Stimulated activated CD4-positive, alpha-beta T cell treated with anti-CD3 and anti-CD28 coated beads, Interleukin-12 subunit alpha, Interleukin-12 subunit beta, amount 100 ng/mL, for 48 hours (primary cell): ENCODE results near the gene ABTB2.

ENCODE experiments used
- DNase-seq, 3 donors: peaks; one replicate each; pipeline ENCODE4 v3.0.0-alpha.2; 2020; ENCODE audit warnings: low read depth in 2 of 3, low spot score in 1 of 3

ABTB2 gene

DNA sequence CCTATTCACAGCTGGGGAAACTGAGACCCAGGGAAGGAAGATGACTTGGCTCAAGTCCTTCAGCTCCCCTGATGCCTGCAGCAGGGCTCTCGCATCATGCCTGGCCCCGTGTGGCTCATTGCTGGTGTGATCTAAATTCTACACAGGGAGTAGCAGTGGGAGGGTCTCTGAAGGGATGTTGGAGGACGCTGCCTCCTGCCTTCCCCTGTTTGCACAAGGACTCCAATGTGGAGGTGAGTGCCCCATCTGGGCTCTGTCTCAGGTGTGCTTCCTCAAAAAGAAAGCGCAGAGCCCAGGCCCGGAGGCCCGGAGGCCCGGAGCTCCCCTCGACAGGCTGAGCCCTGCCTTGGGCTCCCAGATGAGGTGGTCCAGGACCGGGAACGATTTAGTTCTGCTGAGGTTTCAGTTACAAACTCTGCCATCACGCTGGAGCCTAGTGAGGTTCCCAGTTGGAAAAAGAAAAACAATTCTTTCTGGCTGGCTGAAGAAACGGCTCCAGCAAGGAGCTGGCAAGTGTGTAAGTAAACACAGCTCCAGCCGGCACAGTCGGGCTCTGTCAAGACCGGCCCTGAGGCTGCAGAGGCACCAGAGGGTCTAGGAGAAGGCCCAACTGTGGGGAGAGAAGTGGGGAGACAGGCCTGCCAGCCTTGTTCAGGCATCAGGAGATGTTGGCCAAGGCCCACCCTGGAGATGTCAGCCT lies 202.6 kb downstream of the ABTB2 start:
- DNase-seq = no peak

DNA sequence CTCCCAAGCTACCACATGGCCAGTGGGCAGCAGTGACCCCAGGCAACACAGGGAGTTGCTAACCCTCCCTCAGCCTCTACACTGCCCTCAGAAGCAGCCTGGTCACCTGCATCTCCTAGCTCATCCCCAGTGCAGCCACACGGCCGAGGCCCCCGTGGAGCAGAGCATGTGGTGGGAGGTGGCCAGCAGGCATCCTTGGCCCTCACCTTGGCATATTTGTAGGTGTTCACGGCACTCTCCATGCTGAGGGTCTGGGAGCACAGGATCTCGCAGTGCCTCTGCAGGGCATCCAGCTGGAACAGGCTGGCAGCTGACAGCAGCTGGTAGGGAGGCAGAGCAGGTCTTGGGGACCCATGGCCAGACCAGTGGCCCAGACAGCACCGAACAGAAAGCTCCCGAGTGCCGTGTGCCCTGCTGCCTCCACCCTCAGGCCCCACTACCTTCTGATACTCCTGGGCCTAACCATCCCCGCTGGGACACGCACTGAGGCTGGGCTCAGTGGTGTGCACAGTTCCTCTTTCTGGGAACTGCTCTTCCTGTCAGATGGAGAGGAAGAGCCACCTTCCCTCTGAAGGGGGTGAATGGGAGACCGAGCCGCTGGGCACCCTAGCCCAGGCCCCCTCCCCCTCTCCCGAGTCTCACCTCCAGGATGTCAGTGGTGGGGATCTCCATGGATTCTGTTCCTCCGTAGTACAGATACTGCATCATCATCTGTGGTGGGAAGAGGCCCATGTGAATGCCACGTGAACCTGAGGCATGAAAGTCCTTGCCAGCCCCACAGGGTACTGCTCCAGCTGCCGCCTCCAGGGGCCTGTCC lies 203.5 kb downstream of the ABTB2 start:
- no peak for DNase-seq

- no peak for DNase-seq
These were observed 205.6 kb downstream of the ABTB2 start for GRCh38 chr11:34151916-34152845.

DNA sequence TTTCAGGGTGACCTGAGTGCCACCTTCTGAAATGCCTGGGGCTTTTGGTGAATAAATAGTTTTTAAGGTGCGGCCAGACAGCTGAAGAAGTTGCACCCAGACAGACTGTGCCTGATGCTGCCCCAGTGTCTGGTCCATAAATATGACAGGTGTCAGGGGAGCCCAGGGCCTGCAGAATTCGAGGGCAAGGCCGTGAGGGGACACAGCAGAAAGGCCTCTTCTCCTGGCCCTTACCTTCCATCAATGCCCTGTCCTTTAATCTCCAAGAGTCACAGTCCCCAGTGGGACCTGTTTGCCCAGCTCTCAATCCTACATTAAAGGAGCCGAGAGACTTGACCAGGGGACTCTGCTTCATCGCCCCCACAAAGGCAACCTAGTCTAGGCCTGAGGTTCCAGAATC lies 206.6 kb downstream of the ABTB2 start:
- DNase-seq = no peak

- no peak for DNase-seq
These were observed 207.2 kb downstream of the ABTB2 start for GRCh38 chr11:34150494-34151151.

DNA sequence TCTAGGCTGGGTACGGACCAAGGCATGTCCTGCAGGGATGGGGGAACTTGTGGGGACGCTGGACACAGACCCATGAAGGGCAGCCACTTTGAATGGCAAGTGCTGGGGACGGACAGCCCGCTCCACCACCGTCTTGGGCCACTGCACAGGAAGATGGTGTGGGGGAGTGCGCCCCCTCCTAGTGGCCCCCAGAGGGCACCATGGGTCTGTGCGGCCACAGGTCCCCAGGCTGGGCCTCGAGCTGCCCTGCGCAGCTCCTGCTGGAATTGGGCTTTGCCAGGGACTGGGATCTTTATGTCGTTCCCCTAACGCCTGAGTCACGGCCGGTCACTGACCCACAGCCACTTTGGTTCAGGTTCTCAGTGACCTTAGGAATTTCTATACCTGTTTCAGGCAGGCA lies 208.0 kb downstream of the ABTB2 start:
- DNase-seq = no peak

GRCh38 chr11:34149274-34149673 lies 208.5 kb downstream of the ABTB2 start:
- DNase-seq = no peak

- DNase-seq = no peak
These were observed 209.2 kb downstream of the ABTB2 start for GRCh38 chr11:34148504-34149165.

DNA sequence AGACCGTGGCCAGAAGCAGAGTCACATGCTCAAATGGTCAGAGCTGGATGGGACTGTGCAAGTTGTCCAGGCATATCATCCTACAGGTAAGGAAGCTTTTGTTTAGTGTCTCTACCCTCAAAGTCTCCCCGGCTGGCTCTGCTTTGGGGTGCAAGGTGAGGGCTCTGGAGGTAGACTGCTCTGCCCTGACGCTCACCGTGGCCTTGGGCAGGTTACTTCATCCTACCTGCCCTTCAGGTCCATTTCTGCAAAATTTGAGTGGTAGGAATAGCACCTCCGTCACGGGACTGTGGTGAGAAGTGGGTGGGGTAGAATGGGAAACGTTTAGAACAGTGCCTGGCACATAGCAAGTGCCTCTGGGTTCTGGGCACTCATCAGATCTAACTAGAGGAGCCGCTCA lies 210.2 kb downstream of the ABTB2 start:
- no peak for DNase-seq

DNA sequence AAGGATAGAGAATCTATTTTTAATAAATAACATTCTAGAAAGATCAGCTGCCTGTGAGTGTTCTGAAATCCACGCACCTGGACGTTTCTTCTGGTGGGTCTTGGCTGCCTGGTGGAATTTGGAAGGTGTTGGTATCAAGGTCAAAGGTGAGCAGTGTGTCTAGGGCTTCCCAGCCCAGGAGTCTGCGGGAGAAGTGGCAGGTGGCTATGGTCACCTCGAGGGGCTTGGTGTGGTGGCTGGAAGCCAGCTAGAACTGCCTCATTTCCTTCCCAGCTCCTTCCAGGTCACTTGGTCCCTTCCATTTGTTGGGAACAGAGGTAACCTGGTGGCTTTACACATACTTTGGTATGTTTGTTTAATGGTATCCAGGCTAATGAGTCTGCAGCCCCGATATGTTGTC lies 210.9 kb downstream of the ABTB2 start:
- DNase-seq = no peak

DNA sequence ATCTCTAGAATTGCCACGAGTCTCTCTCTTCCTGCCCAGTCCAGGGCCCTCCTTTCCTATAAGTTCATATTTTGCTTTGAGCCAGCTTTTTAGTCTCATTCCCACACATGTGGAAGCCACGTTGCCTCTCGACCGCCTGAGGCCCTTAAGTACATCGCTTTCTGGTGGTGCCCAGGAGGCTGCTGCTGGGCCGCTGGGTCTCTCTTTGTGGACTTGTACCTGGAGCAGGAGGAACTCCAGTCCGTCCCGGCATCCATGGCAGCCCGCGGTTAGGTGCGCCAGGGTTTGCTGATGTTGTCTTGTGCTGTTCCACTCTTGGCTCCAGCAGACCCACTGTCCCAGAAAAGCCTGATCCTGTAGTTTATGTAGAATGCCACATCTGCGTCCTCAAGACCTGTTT lies 211.4 kb downstream of the ABTB2 start:
- no peak for DNase-seq

DNA sequence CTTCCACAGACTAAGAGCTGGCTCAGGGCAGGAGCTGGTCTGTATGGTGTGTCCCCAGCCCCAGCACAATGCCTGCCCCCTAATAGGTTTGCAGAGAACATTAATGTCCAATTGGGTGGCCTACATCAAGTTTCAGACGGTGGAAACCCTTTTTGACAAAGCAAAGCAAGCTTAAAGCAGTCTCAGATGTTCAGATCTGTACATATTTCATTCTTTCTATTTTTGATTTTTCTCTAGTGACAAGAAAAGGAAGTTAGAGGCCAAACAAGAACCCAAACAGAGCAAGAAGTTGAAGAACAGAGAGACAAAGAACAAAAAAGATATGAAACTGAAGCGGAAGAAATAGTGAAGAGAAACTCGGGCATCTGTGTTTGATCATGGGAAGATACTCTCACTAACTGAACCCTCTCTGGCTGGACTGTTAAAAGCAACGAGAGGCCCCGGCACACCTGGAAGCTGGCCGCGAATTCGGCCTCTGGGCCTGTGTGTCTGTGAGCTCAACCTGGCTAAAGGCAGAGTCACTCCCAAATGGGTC lies 211.9 kb downstream of the ABTB2 start:
- DNase-seq = no peak

GRCh38 chr11:34145073-34145472 lies 212.7 kb downstream of the ABTB2 start:
- DNase-seq = no peak

- DNase-seq = no peak
These were observed 214.8 kb downstream of the ABTB2 start for GRCh38 chr11:34143048-34143447.

GRCh38 chr11:34140149-34140548 lies 217.7 kb downstream of the ABTB2 start:
- no peak for DNase-seq

GRCh38 chr11:34139346-34139745 lies 218.5 kb downstream of the ABTB2 start:
- no peak for DNase-seq

- no peak for DNase-seq
These were observed 221.4 kb downstream of the ABTB2 start for GRCh38 chr11:34136420-34136819.

GRCh38 chr11:34135439-34135838 lies 222.4 kb downstream of the ABTB2 start:
- no peak for DNase-seq

DNA sequence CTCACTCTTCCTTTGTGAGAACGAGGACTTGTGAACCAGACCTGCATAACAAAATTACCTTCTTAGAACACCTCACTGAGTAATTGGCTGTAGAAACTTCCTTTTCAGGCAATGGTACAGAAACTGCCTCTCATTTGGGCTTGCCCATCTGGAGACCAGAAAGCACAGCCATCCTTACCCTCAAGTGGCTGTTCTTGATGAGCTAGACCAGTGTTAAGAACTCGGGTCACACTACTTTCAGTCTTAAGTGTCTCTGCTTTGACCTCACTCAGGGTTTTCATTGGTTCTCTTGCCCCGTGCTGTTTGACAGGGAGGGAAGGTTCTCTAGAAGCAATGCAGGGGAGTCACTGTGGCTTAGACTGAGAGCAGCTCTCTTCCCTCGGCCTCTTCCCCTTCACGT lies 223.0 kb downstream of the ABTB2 start:
- no peak for DNase-seq

DNA sequence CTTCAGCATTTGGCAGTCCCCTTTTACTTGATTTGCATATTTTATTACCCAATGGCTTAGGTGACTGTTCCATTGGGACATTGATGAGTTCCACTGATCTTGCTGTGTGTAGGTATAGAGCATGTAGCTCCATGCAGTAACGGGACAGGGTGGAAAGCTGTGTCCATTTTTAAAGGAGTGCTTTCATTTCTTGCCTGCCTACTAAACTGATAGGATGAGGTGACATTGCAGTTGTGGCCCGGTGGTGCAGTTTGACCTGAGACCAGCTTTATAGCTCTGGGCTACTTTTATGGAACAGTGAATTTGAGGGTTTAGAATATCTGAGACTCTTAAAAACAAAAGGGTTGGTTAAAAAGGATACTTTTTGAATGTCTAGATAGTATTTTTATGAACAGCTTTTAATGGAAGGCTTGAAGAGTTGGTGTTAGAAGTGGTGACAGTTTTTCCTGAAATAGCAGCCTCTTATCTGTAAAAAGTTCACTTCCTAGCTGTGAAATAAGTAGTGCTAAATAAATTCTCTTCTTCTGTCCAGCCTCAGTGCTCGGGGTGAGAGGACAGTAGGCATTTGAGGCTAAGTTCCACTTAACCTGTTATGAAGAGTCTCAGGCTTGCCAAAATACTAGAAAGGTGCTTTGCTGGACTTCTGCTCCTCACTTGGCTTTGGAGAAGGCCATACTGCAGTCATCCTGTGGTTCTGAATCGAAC lies 225.4 kb downstream of the ABTB2 start:
- DNase-seq = no peak
